Keratinocyte (primary cell): ENCODE data around the gene NUP35. TPM values are rescaled to one million over a fixed set of nuclear protein-coding genes. Genes with fewer than 3 reads are reported as not detected.

Source experiments
- DNase-seq: peaks from one replicate; pipeline ENCODE4 v3.0.0-alpha.2; 2011; ENCODE audit warnings: low read depth, missing footprints, low spot score
- FAIRE-seq: peaks from 2 replicates; lab custom pipeline; 2011; peaks lifted over from hg19 to GRCh38; lab: Jason Lieb, UNC
- H2AFZ ChIP-seq: 2 replicates; pipeline ENCODE4 v1.6.0; 2012; ENCODE audit warnings: low read length, control low read depth, inconsistent platforms; ENCODE audit not compliant: control insufficient read depth
- H3K27ac ChIP-seq: 2 replicates; pipeline ENCODE4 v1.5.1; 2011; ENCODE audit warnings: low read length; ENCODE audit not compliant: control insufficient read depth, insufficient read depth
- H3K27me3 ChIP-seq: 3 replicates; pipeline ENCODE4 v1.6.0; 2011; ENCODE audit warnings: low read length; ENCODE audit not compliant: control insufficient read depth, insufficient read depth; ENCODE audit errors: extremely low read depth
- H3K36me3 ChIP-seq, 2 experiments: 2 replicates in 1 of 2; 3 replicates in 1 of 2; pipeline ENCODE4 v1.5.1; 2011; ENCODE audit warnings: low read length in 2 of 2, mild to moderate bottlenecking in 1 of 2; ENCODE audit not compliant: control insufficient read depth in 2 of 2, insufficient read depth in 2 of 2; ENCODE audit errors: extremely low read depth in 1 of 2
- H3K4me1 ChIP-seq: 3 replicates; pipeline ENCODE4 v1.5.1; 2011; ENCODE audit warnings: low read length; ENCODE audit not compliant: control insufficient read depth, insufficient read depth; ENCODE audit errors: extremely low read depth
- H3K4me2 ChIP-seq: 3 replicates; pipeline ENCODE4 v1.6.0; 2011; ENCODE audit warnings: low read depth, low read length; ENCODE audit not compliant: control insufficient read depth, insufficient read depth; ENCODE audit errors: extremely low read depth
- H3K4me3 ChIP-seq, 3 experiments: fragments of 200-600 bp in 1 of 3; sonication (generic) in 1 of 3; 2 replicates in 2 of 3; 3 replicates in 1 of 3; pipeline ENCODE4 v1.5.1; 2011 to 2016; ENCODE audit warnings: low read length in 3 of 3, mild to moderate bottlenecking in 3 of 3, control low read depth in 2 of 3, inconsistent platforms in 1 of 3, low read depth in 1 of 3, mixed read lengths in 1 of 3, mixed run types in 1 of 3, moderate library complexity in 1 of 3; ENCODE audit not compliant: control insufficient read depth in 2 of 3, insufficient read depth in 2 of 3; ENCODE audit errors: extremely low read depth in 1 of 3
- H3K79me2 ChIP-seq: 2 replicates; pipeline ENCODE4 v1.6.0; 2012; ENCODE audit warnings: low read length; ENCODE audit not compliant: control insufficient read depth, insufficient read depth
- H3K9ac ChIP-seq: 3 replicates; pipeline ENCODE4 v1.6.0; 2011; ENCODE audit warnings: low read length; ENCODE audit not compliant: control insufficient read depth, insufficient read depth; ENCODE audit errors: extremely low read depth
- H3K9me1 ChIP-seq: 3 replicates; pipeline ENCODE4 v1.6.0; 2011; ENCODE audit warnings: low read length; ENCODE audit not compliant: control insufficient read depth, insufficient read depth; ENCODE audit errors: extremely low read depth
- H3K9me3 ChIP-seq: 2 replicates; pipeline ENCODE4 v1.5.1; 2012; ENCODE audit warnings: low read depth, low read length; ENCODE audit not compliant: control insufficient read depth
- H4K20me1 ChIP-seq: 3 replicates; pipeline ENCODE4 v1.6.0; 2011; ENCODE audit warnings: low read length; ENCODE audit not compliant: control insufficient read depth, insufficient read depth; ENCODE audit errors: extremely low read depth
- CTCF ChIP-seq, 3 experiments: IDR thresholded peaks in 1 of 3; conservative IDR thresholded peaks in 1 of 3; optimal IDR thresholded peaks in 1 of 3; 2 replicates in 2 of 3; 3 replicates in 1 of 3; pipeline versions ENCODE3 to v1.5.1; 2011; ENCODE audit warnings: low read length in 3 of 3, mild to moderate bottlenecking in 3 of 3, moderate library complexity in 2 of 3, control low read depth in 1 of 3, inconsistent platforms in 1 of 3; ENCODE audit not compliant: insufficient read depth in 2 of 3; ENCODE audit errors: extremely low read depth in 1 of 3
- EZH2 ChIP-seq: IDR thresholded peaks from one replicate; pipeline ENCODE4 v1.6.1; 2012; ENCODE audit warnings: inconsistent platforms, mild to moderate bottlenecking, low read length, moderate library complexity
- dilution Hi-C: fragments of 300-500 bp; cut with MboI; formaldehyde crosslinking; loops from one replicate; pipeline ENCODE4 v1.7.0; 2020; ENCODE audit warnings: low sequenced_read_pairs; ENCODE audit not compliant: extremely low pct_ligation_motif_present
- polyA plus RNA-seq, 5 experiments: library from polyadenylated mRNA; depleted of rRNA in 3 of 5; stranded (reverse) in 3 of 5; stranded (forward) in 1 of 5; unstranded in 1 of 5; fragments of >200 nt; gene quantifications; 1 replicate in 1 of 5; 2 replicates in 3 of 5; 3 replicates in 1 of 5; pipeline versions ENCODE4 v1.2.1 to v1.2.3, GENCODE V29; 2011 to 2012; ENCODE audit warnings: missing spikeins in 2 of 5, low read depth in 1 of 5, low replicate concordance in 1 of 5

The NUP35 gene
- polyA plus RNA-seq, 1 donor (not counting 4 experiments of a cell fraction or from before 2014, with no cell fraction given), result 22.6 TPM

GRCh38 chr2:183162362-183162761 lies 38.1 kb downstream of the NUP35 start:
- Histone ChIP-seq H3K27ac (no peak overlapping the region), H3K27me3 (no peaks in the 10 kb centered on the region), H3K36me3 (peaks cover 2 to 4% of the 10 kb centered on the region in 2 experiments), H3K9me3 (peaks cover 2% of the 10 kb centered on the region), H3K4me3 (no peak overlapping the region), H3K79me2 (peaks cover 1% of the 10 kb centered on the region), H3K4me2 (no peak overlapping the region), H4K20me1 (no peaks in the 10 kb centered on the region), H3K9me1 (no peaks in the 10 kb centered on the region), H2AFZ (no peak overlapping the region), H3K9ac (no peak overlapping the region), H3K4me1 (no peaks in the 10 kb centered on the region)
- dilution Hi-C loops, result no loop called here
- DNase-seq (no peak), FAIRE-seq (no peak)
- TF ChIP-seq CTCF (optimal IDR thresholded peaks at IDR 0.05 in 1 of 3, IDR thresholded peaks at IDR 0.05 in 1 of 3, conservative IDR thresholded peaks at IDR 0.05 in 1 of 3; ENCODE audit: extremely low read depth in 1 of 3, insufficient read depth in 2 of 3, low read length in 3 of 3) (no peak), EZH2 (no peak)

DNA sequence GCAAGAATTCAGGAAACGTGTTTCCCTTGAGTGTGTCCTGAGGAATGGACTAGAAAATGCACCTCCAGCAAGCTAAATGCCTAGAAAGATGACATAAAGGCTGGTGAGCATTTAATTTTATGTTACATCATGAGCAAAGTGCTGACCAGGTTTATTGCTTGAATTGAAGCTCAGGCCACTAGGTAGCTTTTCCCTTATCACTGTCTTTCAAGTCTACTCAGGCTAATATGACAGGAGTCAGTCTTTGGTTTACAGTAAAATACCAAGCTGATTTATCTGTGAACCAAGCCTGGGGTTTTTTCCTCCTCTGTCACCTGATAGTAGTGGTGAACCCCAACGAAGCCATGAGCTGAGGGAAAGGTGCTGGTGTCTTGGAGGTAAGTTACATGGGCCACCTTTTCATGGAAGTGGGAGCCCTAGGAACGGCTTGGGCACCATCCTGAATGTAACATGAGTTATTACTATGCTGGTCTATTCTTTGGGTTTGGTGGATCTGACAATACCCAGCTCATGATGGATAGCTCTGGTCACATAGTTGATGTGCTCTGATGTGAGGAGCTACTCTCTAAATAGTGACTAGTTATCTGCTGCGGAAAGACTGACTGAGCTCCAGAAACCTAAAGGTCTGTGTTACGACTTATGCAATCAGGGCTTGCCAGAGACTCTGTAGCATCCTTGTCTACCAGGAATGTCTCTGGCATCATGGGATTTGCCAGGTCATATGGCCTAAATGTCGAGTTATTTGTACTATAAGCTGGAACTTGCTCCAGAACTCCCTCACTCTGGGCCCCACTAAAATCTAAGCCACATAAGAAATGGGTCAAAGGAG lies 39.8 kb downstream of the NUP35 start:
- Histone ChIP-seq H3K9me1 (no peaks in the 10 kb centered on the region), H3K9me3 (peaks cover 2% of the 10 kb centered on the region), H3K27ac (no peak overlapping the region), H3K4me2 (no peak overlapping the region), H3K4me1 (peaks cover 7% of the 10 kb centered on the region), H3K4me3 (no peak overlapping the region), H3K9ac (no peak overlapping the region), H4K20me1 (peaks cover under 1% of the 10 kb centered on the region), H3K36me3 (peaks cover 2 to 4% of the 10 kb centered on the region in 2 experiments), H2AFZ (no peak overlapping the region), H3K79me2 (peaks cover 4% of the 10 kb centered on the region), H3K27me3 (no peaks in the 10 kb centered on the region)
- TF ChIP-seq EZH2 (no peak), CTCF (optimal IDR thresholded peaks at IDR 0.05 in 1 of 3, IDR thresholded peaks at IDR 0.05 in 1 of 3, conservative IDR thresholded peaks at IDR 0.05 in 1 of 3; ENCODE audit: extremely low read depth in 1 of 3, insufficient read depth in 2 of 3, low read length in 3 of 3) (no peak)
- dilution Hi-C loops, result no loop called here
- DNase-seq (no peak), FAIRE-seq (no peak)
